Astrocyte of the spinal cord (primary cell): ENCODE data around the gene ARRB1.

Experiments used
- DNase-seq: peaks from one replicate; pipeline ENCODE4 v3.0.0; 2011; ENCODE audit warnings: low read depth, low spot score
- H3K4me3 ChIP-seq: 2 replicates; pipeline ENCODE4 v1.5.1; 2011; ENCODE audit warnings: low read depth, mild to moderate bottlenecking, low read length, moderate library complexity
- in situ Hi-C: cut with HindIII; loops from 2 replicates; pipeline ENCODE4 v1.10.0; 2017; ENCODE audit warnings: low sequenced_read_pairs
- TF ChIP-seq, protein P1 (sequence below): IDR thresholded peaks from 2 replicates; pipeline ENCODE4 v1.5.1; 2012; ENCODE audit warnings: low read depth, mild to moderate bottlenecking, low read length, inconsistent platforms

Gene ARRB1

DNA sequence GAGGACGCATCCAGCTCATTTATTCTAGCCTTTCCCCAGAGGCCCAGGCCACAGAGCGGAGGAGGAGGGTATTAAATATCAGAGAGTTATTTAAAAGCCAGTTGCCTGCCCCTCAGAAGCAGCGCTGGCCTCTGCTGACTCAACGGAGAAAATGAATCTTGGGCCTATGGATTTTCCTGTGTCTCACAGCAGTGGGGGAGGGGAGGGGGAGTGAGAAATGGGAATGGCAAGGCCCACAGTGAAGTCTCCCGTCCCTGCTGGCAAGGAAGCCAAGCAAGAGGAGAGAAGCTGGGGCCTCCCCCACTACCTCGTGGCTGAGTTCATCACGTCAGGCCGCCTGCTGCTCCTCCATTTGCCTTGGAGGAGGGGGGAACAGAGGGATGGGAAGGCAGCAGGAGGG, 115.4 kb downstream of the ARRB1 start:
- no peak overlapping the region for H3K4me3 ChIP-seq
- in situ Hi-C loops, result no loop called here
- no peak for DNase-seq
- TF ChIP-seq, protein P1, sequence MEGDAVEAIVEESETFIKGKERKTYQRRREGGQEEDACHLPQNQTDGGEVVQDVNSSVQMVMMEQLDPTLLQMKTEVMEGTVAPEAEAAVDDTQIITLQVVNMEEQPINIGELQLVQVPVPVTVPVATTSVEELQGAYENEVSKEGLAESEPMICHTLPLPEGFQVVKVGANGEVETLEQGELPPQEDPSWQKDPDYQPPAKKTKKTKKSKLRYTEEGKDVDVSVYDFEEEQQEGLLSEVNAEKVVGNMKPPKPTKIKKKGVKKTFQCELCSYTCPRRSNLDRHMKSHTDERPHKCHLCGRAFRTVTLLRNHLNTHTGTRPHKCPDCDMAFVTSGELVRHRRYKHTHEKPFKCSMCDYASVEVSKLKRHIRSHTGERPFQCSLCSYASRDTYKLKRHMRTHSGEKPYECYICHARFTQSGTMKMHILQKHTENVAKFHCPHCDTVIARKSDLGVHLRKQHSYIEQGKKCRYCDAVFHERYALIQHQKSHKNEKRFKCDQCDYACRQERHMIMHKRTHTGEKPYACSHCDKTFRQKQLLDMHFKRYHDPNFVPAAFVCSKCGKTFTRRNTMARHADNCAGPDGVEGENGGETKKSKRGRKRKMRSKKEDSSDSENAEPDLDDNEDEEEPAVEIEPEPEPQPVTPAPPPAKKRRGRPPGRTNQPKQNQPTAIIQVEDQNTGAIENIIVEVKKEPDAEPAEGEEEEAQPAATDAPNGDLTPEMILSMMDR, result no peak

DNA sequence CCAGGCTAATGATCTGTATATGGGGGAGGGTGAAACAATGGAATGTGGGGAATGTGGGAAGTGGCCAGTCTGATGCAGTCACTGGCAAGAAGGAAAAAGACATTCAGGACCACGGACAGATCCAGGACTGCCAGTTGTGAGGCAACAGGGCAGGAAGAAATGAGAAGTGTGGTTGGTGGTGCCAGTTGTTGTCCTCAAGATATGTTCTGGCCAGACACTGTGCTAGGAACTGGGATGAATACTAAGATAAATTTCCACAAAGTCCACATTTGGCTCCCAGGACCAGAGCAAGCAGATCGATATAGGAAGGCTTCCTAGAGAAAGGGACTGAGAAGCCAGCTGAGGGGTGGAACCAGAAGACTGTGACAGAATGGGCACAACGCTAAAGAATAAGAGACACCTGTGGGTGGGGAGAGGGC, 117.7 kb downstream of the ARRB1 start:
- TF ChIP-seq, protein P1, result no peak
- no peak overlapping the region for H3K4me3 ChIP-seq
- peak; percentile 47 for DNase-seq
- in situ Hi-C loops, result no loop called here

DNA sequence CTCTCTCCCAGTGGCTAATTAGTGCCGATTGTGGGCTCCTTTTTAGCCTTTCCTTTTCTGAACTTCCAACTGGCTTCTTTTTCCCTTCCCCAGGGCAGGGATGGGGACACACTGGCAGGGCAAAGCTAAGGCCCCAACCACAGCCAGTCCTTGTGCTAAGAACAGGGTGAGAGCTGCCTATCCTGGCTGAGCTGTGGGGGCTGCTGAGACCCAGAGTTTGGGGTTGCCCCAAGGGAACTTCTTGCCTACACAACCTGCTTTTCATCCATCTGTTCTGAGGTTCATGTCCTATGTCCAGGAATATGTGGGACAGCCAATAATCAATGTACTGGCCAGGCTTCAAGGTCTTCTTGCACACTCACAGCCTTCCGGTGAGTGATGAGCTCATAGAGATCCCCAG, 120.8 kb downstream of the ARRB1 start:
- DNase-seq, result no peak
- in situ Hi-C loops, result no loop called here
- TF ChIP-seq, protein P1, result no peak
- H3K4me3 ChIP-seq, result no peak overlapping the region

DNA sequence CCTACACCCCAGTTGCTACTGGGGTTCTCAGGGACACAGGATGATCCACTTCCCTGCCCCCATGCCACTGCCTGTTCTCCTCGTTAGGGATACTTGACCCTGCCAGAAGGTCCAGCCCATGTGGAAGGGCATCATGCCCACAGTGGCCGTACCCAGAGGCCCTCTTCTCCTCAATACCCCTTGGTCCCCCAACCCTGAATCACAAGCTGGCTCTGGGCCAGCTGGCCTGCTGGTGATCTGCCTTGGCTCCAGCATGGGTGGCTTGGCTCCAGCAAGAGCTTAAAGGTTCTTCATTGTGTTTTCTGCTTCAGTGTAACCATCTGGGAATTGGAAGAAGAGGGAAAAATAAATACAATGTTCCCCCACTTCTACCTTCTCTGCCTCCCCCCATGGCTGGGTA, 122.0 kb downstream of the ARRB1 start:
- TF ChIP-seq, protein P1, result no peak
- in situ Hi-C loops, result no loop called here
- DNase-seq, result no peak
- H3K4me3 ChIP-seq, result no peak overlapping the region

DNA sequence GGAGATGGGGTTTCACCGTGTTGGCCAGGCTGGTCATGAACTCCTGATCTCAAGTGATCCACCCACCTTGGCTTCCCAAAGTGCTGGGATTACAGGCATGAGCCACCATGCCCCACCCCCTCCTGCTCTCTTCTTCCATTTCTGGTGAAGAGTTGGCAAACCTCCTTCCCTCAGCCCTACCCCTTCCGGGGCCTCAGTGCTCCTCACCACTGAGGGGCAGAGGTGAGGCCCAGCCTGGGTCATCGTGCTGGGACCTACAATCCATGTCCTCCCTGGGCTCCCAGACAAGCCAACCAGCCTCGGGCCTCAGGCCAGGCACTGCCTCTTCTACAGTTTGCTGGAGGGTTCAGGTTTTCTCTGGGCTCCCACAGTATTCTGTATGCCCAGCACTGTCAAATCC, 125.7 kb downstream of the ARRB1 start:
- H3K4me3 ChIP-seq, result no peak overlapping the region
- in situ Hi-C loops, result no loop called here
- TF ChIP-seq, protein P1, result no peak
- DNase-seq, result no peak

DNA sequence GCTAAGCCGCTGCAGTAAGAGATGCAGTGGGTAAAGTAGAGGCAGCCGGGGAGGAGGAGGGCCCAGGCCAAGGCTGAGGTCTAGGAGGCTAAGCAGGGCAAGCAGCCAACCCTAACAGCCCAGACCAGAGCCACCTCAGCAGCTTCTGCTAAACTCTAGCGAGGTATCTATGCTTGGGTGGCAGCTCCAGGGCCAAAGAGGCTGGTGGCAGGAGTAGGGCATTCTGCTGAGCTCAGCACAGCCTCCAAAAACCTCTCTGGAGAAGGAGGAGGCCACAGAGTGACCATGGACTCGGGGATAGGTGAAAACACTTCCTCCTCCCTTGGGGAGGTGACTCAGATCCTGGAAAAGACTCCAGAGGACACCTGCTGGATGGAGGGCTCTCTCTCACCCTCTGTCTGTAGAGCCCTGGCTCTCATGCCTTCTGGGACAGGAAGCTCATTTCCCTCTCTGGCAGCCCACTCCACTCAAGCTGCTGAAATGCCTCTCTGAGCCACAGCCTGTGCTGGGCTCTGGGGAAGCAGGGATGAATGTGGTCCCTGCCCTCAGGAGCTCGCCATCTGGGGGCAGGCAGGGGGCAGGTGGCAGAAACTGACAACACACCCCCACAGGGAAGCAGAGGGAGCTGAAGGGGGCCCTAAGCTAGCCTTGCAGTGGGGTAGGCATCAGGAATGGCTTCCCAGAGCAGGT, 127.4 kb downstream of the ARRB1 start:
- no peak for DNase-seq
- no peak overlapping the region for H3K4me3 ChIP-seq
- in situ Hi-C loops, result no loop called here
- TF ChIP-seq, protein P1, result no peak
